Anterior cingulate cortex (tissue), 58 donors: ENCODE results near the gene HBA1.
"Not testable (repeated sequence)": the region's sequence is repeated elsewhere in the genome, so short reads cannot be mapped to it uniquely, and the experiment has no call there.

Experiments
- DNase-seq, 58 donors: peaks; one replicate each; lab custom pipeline; 2025; lab: John Stamatoyannopoulos, UW

HBA1 gene

DNA sequence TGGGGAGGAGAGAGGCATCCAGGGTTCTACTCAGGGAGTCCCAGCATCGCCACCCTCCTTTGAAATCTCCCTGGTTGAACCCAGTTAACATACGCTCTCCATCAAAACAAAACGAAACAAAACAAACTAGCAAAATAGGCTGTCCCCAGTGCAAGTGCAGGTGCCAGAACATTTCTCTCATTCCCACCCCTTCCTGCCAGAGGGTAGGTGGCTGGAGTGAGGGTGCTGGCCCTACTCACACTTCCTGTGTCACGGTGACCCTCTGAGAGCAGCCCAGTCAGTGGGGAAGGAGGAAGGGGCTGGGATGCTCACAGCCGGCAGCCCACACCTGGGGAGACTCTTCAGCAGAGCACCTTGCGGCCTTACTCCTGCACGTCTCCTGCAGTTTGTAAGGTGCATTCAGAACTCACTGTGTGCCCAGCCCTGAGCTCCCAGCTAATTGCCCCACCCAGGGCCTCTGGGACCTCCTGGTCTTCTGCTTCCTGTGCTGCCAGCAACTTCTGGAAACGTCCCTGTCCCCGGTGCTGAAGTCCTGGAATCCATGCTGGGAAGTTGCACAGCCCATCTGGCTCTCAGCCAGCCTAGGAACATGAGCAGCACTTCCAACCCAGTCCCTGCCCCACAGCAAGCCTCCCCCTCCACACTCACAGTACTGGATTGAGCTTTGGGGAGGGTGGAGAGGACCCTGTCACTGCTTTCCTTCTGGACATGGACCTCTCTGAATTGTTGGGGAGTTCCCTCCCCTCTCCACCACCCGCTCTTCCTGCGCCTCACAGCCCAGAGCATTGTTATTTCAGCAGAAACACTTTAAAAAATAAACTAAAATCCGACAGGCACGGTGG lies 2.3 kb upstream of the HBA1 start:
- not testable (repeated sequence) for DNase-seq

DNA sequence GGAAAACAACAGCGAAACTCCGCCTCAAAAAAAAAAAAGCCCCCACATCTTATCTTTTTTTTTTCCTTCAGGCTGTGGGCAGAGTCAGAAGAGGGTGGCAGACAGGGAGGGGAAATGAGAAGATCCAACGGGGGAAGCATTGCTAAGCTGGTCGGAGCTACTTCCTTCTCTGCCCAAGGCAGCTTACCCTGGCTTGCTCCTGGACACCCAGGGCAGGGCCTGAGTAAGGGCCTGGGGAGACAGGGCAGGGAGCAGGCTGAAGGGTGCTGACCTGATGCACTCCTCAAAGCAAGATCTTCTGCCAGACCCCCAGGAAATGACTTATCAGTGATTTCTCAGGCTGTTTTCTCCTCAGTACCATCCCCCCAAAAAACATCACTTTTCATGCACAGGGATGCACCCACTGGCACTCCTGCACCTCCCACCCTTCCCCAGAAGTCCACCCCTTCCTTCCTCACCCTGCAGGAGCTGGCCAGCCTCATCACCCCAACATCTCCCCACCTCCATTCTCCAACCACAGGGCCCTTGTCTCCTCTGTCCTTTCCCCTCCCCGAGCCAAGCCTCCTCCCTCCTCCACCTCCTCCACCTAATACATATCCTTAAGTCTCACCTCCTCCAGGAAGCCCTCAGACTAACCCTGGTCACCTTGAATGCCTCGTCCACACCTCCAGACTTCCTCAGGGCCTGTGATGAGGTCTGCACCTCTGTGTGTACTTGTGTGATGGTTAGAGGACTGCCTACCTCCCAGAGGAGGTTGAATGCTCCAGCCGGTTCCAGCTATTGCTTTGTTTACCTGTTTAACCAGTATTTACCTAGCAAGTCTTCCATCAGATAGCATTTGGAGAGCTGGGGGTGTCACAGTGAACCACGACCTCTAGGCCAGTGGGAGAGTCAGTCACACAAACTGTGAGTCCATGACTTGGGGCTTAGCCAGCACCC lies 1.2 kb upstream of the HBA1 start:
- DNase-seq: no peak

- not testable (repeated sequence) for DNase-seq
Measured at GRCh38 chr16:176006-176405, 474 bp upstream of the HBA1 start.

DNA sequence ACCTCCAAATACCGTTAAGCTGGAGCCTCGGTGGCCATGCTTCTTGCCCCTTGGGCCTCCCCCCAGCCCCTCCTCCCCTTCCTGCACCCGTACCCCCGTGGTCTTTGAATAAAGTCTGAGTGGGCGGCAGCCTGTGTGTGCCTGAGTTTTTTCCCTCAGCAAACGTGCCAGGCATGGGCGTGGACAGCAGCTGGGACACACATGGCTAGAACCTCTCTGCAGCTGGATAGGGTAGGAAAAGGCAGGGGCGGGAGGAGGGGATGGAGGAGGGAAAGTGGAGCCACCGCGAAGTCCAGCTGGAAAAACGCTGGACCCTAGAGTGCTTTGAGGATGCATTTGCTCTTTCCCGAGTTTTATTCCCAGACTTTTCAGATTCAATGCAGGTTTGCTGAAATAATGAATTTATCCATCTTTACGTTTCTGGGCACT lies 928 bp downstream of the HBA1 start:
- no peak for DNase-seq

DNA sequence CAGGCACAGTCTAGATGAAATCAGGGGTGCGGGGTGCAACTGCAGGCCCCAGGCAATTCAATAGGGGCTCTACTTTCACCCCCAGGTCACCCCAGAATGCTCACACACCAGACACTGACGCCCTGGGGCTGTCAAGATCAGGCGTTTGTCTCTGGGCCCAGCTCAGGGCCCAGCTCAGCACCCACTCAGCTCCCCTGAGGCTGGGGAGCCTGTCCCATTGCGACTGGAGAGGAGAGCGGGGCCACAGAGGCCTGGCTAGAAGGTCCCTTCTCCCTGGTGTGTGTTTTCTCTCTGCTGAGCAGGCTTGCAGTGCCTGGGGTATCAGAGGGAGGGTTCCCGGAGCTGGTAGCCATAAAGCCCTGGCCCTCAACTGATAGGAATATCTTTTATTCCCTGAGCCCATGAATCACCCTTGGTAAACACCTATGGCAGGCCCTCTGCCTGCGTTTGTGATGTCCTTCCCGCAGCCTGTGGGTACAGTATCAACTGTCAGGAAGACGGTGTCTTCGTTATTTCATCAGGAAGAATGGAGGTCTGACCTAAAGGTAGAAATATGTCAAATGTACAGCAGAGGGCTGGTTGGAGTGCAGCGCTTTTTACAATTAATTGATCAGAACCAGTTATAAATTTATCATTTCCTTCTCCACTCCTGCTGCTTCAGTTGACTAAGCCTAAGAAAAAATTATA lies 1.6 kb downstream of the HBA1 start:
- DNase-seq: no peak

DNA sequence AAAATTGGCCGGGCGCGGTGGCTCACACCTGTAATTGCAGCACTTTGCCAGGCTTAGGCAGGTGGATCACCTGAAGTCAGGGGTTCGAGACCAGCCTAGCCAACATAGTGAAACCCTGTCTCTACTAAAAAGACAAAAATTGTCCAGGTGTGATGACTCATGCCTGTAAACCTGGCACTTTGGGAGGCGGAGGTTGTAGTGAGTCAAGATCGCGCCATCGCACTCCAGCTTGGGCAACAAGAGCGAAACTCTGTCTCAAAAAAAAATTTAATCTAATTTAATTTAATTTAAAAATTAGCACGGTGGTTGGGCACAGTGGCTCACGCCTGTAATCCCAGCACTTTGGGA lies 2.2 kb downstream of the HBA1 start:
- DNase-seq: no peak

DNA sequence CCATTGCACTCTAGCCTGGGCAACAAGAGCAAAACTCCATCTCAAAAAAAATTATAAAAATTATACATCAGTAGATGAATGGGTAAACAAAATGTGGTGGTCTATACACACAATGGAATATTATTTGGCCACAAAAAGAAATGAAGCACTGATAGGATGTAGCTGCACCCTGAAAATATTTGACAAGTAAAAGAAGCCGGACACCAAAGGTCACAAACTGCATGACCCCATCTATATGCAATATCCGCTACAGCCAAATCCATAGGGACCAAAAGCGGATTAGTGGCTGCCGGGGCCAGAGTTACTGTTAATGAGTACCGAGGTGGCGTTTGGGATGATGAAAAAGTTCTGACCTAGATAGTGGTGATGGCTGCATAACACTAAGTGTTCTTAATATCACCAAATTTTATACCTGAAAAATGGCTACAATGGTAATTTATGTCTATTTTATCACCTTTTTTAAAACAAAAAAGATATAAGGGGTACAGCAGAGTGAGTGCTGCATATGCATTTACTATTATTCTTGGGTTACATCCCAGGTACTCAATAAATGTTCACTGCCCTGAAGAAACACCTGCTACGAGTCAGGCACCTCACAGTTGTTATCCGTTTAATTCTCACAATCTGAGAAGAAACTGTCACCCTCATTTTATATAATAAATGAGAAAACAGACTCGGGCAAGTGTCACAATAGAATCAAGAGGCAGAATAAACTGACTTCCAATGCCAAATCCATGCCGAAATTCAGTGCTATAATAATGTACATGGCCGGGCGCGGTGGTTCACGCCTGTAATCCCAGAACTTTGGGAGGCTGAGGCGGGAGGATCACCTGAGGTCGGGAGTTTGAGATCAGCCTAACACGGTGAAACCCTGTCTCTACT lies 3.0 kb downstream of the HBA1 start:
- no peak for DNase-seq

DNA sequence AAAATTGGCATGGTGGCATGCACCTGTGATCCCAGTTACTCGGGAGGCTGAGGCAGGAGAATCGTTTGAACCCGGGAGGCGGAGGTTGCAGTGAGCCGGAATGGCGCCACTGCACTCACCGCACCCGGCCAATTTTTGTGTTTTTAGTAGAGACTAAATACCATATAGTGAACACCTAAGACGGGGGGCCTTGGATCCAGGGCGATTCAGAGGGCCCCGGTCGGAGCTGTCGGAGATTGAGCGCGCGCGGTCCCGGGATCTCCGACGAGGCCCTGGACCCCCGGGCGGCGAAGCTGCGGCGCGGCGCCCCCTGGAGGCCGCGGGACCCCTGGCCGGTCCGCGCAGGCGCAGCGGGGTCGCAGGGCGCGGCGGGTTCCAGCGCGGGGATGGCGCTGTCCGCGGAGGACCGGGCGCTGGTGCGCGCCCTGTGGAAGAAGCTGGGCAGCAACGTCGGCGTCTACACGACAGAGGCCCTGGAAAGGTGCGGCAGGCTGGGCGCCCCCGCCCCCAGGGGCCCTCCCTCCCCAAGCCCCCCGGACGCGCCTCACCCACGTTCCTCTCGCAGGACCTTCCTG lies 3.7 kb downstream of the HBA1 start, which contains the start of gene HBQ1:
Gene HBQ1, plus strand, starts transcription at position 359 of the 575 bp plus-strand sequence. Its CDS starts 28 bp downstream, at position 387.
- peak in 1 of 58 donors; percentile 19 for DNase-seq

DNA sequence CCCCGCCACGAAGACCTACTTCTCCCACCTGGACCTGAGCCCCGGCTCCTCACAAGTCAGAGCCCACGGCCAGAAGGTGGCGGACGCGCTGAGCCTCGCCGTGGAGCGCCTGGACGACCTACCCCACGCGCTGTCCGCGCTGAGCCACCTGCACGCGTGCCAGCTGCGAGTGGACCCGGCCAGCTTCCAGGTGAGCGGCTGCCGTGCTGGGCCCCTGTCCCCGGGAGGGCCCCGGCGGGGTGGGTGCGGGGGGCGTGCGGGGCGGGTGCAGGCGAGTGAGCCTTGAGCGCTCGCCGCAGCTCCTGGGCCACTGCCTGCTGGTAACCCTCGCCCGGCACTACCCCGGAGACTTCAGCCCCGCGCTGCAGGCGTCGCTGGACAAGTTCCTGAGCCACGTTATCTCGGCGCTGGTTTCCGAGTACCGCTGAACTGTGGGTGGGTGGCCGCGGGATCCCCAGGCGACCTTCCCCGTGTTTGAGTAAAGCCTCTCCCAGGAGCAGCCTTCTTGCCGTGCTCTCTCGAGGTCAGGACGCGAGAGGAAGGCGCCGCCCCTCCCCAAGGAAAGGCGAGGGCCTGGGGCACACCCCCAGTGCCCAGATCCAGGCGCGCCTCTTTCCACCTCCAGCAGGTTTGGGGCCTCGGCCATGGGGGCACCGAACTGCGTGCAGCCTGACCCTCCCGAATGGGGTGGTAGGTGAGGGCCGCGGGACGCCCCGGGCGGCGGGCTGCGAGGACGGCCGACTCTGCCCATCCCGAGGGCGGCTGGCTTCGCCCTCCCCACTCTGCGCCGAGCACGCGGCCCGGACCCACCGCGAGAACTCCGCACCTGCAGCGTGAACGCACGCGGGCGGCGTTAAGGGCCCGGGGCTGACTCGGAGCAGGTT lies 4.4 kb downstream of the HBA1 start:
- peak in 19 of 58 donors; percentile 3 to 75 (median 27) for DNase-seq

- peak in 33 of 58 donors; percentile 11 to 74 (median 34) for DNase-seq
Measured at GRCh38 chr16:181565-182021, 5.1 kb downstream of the HBA1 start.

- no peak for DNase-seq
Measured at GRCh38 chr16:183005-183404, 6.5 kb downstream of the HBA1 start.

GRCh38 chr16:185213-185612 lies 8.7 kb downstream of the HBA1 start:
- no peak for DNase-seq

DNA sequence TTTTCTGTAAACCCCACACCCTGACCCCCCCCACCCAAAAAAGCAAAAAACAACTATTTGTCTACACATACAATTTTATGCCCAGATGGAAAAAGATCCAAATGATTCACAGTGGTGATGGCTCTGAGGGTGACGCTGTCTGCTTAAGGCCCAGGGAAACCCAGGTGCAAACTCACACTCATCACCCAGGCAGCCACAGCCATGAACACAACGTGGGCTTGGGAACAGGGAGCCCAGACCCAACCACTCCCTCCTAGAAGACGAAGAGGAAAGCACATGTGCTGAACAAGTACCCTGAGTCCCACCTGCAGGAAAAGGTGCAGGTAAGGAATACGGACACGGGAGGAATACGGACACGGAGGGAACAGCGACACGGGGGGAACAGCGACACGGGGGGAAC lies 9.2 kb downstream of the HBA1 start:
- DNase-seq: no peak

DNA sequence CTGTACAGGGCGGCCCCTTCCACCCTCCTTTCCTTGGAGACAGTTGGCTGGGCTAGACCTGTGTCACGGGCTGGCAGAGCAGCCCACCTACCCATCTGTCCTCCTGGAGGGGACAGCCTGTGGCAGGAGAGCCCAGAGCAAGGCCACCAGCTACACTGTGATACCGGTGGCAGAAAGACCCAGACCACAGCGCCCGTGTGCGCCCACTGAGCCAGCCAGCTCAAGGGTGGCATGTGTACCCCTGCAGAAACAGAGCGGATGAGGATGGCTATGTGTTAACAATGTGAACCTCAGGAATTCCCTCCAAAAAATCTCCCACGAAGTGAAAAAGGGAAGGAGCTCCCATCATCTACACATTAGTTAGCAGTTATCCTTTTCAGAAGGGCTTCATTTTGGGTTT lies 10.8 kb downstream of the HBA1 start:
- no peak for DNase-seq

- DNase-seq: no peak
Measured at GRCh38 chr16:188674-189073, 12.2 kb downstream of the HBA1 start.

DNA sequence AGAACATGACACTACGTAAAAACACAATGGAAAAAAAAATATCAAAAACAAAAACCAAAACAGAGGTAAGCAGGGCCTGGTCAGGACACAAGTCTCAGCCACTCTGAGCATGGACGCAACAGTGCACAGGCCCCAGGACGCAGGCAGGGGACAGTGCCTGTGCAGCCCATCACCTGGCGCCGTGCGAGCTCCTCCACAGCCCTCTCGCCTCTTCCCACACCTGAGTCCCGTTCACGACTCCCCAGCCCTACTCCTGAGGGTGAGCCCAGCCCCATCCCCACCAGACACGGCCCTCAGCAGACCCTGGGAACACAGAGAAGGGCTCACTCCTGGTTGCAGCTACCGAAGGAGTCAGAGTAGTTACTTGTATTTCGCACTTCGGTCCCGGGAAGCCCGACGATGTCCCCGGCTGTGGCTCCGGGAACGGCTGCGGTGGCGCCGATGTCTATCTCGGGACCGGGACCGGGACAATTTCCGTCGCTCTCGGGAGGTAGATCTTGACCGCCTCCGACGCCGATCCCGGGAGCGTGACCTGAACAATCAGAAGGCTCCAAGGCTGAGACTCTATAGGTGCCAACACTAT lies 13.2 kb downstream of the HBA1 start:
- no peak for DNase-seq

- no peak for DNase-seq
Measured at GRCh38 chr16:191831-192230, 15.4 kb downstream of the HBA1 start.

- no peak for DNase-seq
Measured at GRCh38 chr16:192686-193085, 16.2 kb downstream of the HBA1 start.
